ENCODE results near the gene PSMB4. TPM values are rescaled to one million over a fixed set of nuclear protein-coding genes. Genes with fewer than 3 reads are reported as not detected.

Gene PSMB4
- total RNA-seq, 1 experiment from 2014 or later = 411 TPM

- intact Hi-C loops (cut with micrococcal nuclease; ENCODE audit: unreplicated experiment) = no loop called here
- H3K4me1 Mint-ChIP-seq (ENCODE audit: low read depth, unreplicated experiment) = peaks cover 33% of the 10 kb centered on the region
- no TSS peak for BruUV-seq (replicated peaks)
Observed at GRCh38 chr1:151368393-151369301, 30.7 kb upstream of the PSMB4 start.

DNA sequence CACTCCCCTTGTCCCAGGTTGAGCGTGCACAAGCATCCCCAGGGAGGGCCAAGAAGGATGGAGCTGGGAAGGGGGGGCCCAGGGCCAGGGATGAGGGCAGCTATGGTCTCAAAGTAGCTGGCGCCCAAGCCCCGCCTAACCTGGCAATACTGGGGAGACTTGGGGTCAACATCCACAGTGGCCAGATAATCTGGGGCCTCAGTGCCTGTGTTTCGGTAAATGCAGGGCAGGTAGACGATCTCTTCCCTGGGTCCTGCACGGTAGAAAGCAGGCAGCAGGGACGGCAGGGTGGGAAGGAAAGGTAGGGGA, 30.1 kb upstream of the PSMB4 start:
- no peak overlapping the region for H3K4me3 Mint-ChIP-seq (ENCODE audit: low read depth, unreplicated experiment)
- TF ChIP-seq, protein P1, sequence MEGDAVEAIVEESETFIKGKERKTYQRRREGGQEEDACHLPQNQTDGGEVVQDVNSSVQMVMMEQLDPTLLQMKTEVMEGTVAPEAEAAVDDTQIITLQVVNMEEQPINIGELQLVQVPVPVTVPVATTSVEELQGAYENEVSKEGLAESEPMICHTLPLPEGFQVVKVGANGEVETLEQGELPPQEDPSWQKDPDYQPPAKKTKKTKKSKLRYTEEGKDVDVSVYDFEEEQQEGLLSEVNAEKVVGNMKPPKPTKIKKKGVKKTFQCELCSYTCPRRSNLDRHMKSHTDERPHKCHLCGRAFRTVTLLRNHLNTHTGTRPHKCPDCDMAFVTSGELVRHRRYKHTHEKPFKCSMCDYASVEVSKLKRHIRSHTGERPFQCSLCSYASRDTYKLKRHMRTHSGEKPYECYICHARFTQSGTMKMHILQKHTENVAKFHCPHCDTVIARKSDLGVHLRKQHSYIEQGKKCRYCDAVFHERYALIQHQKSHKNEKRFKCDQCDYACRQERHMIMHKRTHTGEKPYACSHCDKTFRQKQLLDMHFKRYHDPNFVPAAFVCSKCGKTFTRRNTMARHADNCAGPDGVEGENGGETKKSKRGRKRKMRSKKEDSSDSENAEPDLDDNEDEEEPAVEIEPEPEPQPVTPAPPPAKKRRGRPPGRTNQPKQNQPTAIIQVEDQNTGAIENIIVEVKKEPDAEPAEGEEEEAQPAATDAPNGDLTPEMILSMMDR (IDR thresholded peaks at IDR 0.05; ENCODE audit: unreplicated experiment) = no peak
- CTCF ChIA-PET = no interaction called here
- peaks cover 17% of the 10 kb centered on the region for H3K27me3 Mint-ChIP-seq (ENCODE audit: unreplicated experiment)
- intact Hi-C loops (cut with micrococcal nuclease; ENCODE audit: unreplicated experiment) = no loop called here
- no peak overlapping the region for H3K27ac Mint-ChIP-seq (ENCODE audit: unreplicated experiment)
- no peaks in the 10 kb centered on the region for H3K9me3 Mint-ChIP-seq (ENCODE audit: low read depth, unreplicated experiment)
- peaks cover 39% of the 10 kb centered on the region for H3K4me1 Mint-ChIP-seq (ENCODE audit: low read depth, unreplicated experiment)
- no TSS peak for BruUV-seq (replicated peaks)
- peaks cover 19% of the 10 kb centered on the region for H3K36me3 Mint-ChIP-seq (ENCODE audit: insufficient read depth, unreplicated experiment)
- no peak for DNase-seq

More at GRCh38 chr1:151368393-151369301, 30.7 kb upstream of the PSMB4 start:
- H3K4me3 Mint-ChIP-seq (ENCODE audit: low read depth, unreplicated experiment) = no peak overlapping the region
- peaks cover 19% of the 10 kb centered on the region for H3K36me3 Mint-ChIP-seq (ENCODE audit: insufficient read depth, unreplicated experiment)
- no peak for DNase-seq
- peaks cover under 1% of the 10 kb centered on the region for H3K9me3 Mint-ChIP-seq (ENCODE audit: low read depth, unreplicated experiment)
- CTCF ChIA-PET = no interaction called here
- H3K27ac Mint-ChIP-seq (ENCODE audit: unreplicated experiment) = no peak overlapping the region
- H3K27me3 Mint-ChIP-seq (ENCODE audit: unreplicated experiment) = peaks cover 17% of the 10 kb centered on the region
- TF ChIP-seq, protein P1 (IDR thresholded peaks at IDR 0.05; ENCODE audit: unreplicated experiment) = no peak

DNA sequence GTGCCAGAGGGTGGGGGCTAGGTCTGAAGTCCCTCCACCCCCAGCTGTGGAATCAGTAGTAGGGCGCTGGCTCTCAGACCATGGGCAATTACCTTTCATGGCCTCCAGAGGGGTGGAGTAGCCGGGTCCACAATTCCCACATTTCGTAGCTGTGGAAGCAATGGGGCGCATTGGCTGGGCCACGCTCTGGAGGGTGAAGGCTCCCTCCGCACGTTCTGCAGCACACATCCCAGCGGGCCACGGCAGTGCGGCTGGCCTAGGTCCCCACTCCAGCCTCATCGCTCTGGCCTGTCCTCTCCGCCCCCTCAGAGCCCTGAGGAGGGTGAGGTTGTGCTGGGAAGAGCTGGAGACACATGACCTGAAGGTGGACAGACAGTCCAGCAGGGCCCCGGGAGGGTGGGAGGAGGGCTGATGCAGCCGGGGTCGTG, 29.7 kb upstream of the PSMB4 start:
- H3K4me1 Mint-ChIP-seq (ENCODE audit: low read depth, unreplicated experiment) = peaks cover 41% of the 10 kb centered on the region
- H3K4me3 Mint-ChIP-seq (ENCODE audit: low read depth, unreplicated experiment) = no peak overlapping the region
- CTCF ChIA-PET = no interaction called here
- H3K27me3 Mint-ChIP-seq (ENCODE audit: unreplicated experiment) = peaks cover 17% of the 10 kb centered on the region
- no peak for DNase-seq
- H3K27ac Mint-ChIP-seq (ENCODE audit: unreplicated experiment) = no peak overlapping the region
- BruUV-seq (replicated peaks) = no TSS peak
- H3K36me3 Mint-ChIP-seq (ENCODE audit: insufficient read depth, unreplicated experiment) = peaks cover 19% of the 10 kb centered on the region
- intact Hi-C loops (cut with micrococcal nuclease; ENCODE audit: unreplicated experiment) = no loop called here
- TF ChIP-seq, protein P1 (IDR thresholded peaks at IDR 0.05; ENCODE audit: unreplicated experiment) = no peak
- H3K9me3 Mint-ChIP-seq (ENCODE audit: low read depth, unreplicated experiment) = no peaks in the 10 kb centered on the region

- DNase-seq = no peak
- CTCF ChIA-PET = interaction anchor here (0.5 to 0.7 kb wide), 3 partner anchors 12 to 127 kb away, joined by 3 to 6 read pairs (median 4); no protein-coding TSS in a partner anchor
- Mint-ChIP-seq H3K4me1 (ENCODE audit: low read depth, unreplicated experiment) (peaks cover 41% of the 10 kb centered on the region), H3K27ac (ENCODE audit: unreplicated experiment) (no peak overlapping the region), H3K36me3 (ENCODE audit: insufficient read depth, unreplicated experiment) (peaks cover 19% of the 10 kb centered on the region), H3K9me3 (ENCODE audit: low read depth, unreplicated experiment) (no peaks in the 10 kb centered on the region), H3K4me3 (ENCODE audit: low read depth, unreplicated experiment) (no peak overlapping the region), H3K27me3 (ENCODE audit: unreplicated experiment) (peaks cover 16% of the 10 kb centered on the region)
- TF ChIP-seq, protein P1 (IDR thresholded peaks at IDR 0.05; ENCODE audit: unreplicated experiment) = no peak
- BruUV-seq (replicated peaks) = no TSS peak
- intact Hi-C loops (cut with micrococcal nuclease; ENCODE audit: unreplicated experiment) = no loop called here
Observed at GRCh38 chr1:151370211-151370911, 29.0 kb upstream of the PSMB4 start.

All from Calu3 (cell line).